Measurements from ENCODE around the gene IRX5. TPM values are rescaled to one million over a fixed set of nuclear protein-coding genes. Genes with fewer than 3 reads are reported as not detected.

The IRX5 gene
- total RNA-seq, 2 donors from 2014 or later = 0.38 to 1.1 TPM

- DNase-seq (ENCODE audit: low spot score) = no peak
- intact Hi-C loops (cut with DNase I) = no loop called here
Observed at GRCh38 chr16:54980821-54981220, 50.2 kb downstream of the IRX5 start.

All from posterior vena cava (tissue), 2 donors.